Sigmoid colon (tissue), 7 donors: ENCODE data around the gene KLHL21. TPM values are rescaled to one million over a fixed set of nuclear protein-coding genes. Genes with fewer than 3 reads are reported as not detected.

Source experiments
- DNase-seq: peaks from one replicate; pipeline ENCODE4 v3.0.0-alpha.2; 2019
- H3K27ac ChIP-seq, 4 donors: fragments of 200-600 bp; sonication (generic); one replicate each; pipeline ENCODE4 v1.5.1; 2016 to 2019; ENCODE audit warnings: mild to moderate bottlenecking in 1 of 4
- H3K27me3 ChIP-seq, 3 donors: fragments of 200-600 bp; sonication (generic); one replicate each; pipeline ENCODE4 v1.5.1; 2019; ENCODE audit warnings: mild to moderate bottlenecking in 1 of 3
- H3K36me3 ChIP-seq, 4 donors: fragments of 200-600 bp; sonication (generic); one replicate each; pipeline ENCODE4 v1.5.1; 2016 to 2019
- H3K4me1 ChIP-seq, 4 donors: fragments of 200-600 bp; sonication (generic); one replicate each; pipeline ENCODE4 v1.5.1; 2017 to 2019
- H3K4me3 ChIP-seq, 4 donors: fragments of 200-600 bp; sonication (generic); one replicate each; pipeline ENCODE4 v1.5.1; 2017 to 2019; ENCODE audit warnings: mild to moderate bottlenecking in 2 of 4, moderate library complexity in 1 of 4
- H3K9me3 ChIP-seq, 4 donors: fragments of 200-600 bp in 3 of 4; sonication (generic) in 3 of 4; one replicate each; pipeline versions ENCODE4 v1.5.1 to v1.6.1; 2013 to 2019
- EP300 ChIP-seq, 4 donors: sonication (generic); formaldehyde crosslinking; IDR thresholded peaks; one replicate each; pipeline ENCODE4 v1.6.1; 2017; ENCODE audit warnings: antibody characterized with exemption in 4 of 4
- POLR2A ChIP-seq, 2 donors: fragments of 450-650 bp; IDR thresholded peaks; one replicate each; pipeline ENCODE4 v1.6.1; 2016; ENCODE audit warnings: antibody characterized with exemption in 2 of 2, mild to moderate bottlenecking in 2 of 2, moderate library complexity in 2 of 2
- POLR2AphosphoS5 ChIP-seq, 4 donors: sonication (generic); formaldehyde crosslinking; IDR thresholded peaks; one replicate each; pipeline ENCODE4 v1.6.1; 2017; ENCODE audit warnings: antibody characterized with exemption in 4 of 4
- WGBS, 2 donors: extraction: QIAGEN DNeasy Blood & Tissue Kit; methylation state at CpG; one replicate each; pipeline ENCODE4 v1.1.7; 2013; 5-methylcytosine and 5-hydroxymethylcytosine counted together
- intact Hi-C: fragments of 100-400 bp; cut with DNase I; formaldehyde crosslinking; loops from one replicate; pipeline ENCODE4 v1.15.1; 2023
- polyA plus RNA-seq, 3 donors: library from polyadenylated mRNA; stranded (reverse); fragments of 200-250 nt; gene quantifications; one replicate each; pipeline ENCODE4 v1.2.3, GENCODE V29; 2013
- total RNA-seq, 4 donors: library from RNA; depleted of rRNA; stranded (reverse); fragments of >200 nt; gene quantifications; one replicate each; pipeline ENCODE4 v1.1.0, GENCODE V29; 2016
- TF ChIP-seq, protein P1 (sequence below), 4 experiments: fragments of 450-650 bp in 3 of 4; fragments of 200-600 bp in 1 of 4; IDR thresholded peaks; one replicate each; pipeline ENCODE4 v1.5.1; 2016 to 2019; ENCODE audit warnings: antibody characterized with exemption in 4 of 4, mild to moderate bottlenecking in 3 of 4, moderate library complexity in 2 of 4
- donor health status: healthy with polysubstance abuse.
- donor health status: Bipolar disorder and iron deficiency.
- donor health status: healthy.

Gene KLHL21
- total and polyA plus RNA-seq, 7 donors, result 4.8 to 83.6 (median 54.0) TPM

DNA sequence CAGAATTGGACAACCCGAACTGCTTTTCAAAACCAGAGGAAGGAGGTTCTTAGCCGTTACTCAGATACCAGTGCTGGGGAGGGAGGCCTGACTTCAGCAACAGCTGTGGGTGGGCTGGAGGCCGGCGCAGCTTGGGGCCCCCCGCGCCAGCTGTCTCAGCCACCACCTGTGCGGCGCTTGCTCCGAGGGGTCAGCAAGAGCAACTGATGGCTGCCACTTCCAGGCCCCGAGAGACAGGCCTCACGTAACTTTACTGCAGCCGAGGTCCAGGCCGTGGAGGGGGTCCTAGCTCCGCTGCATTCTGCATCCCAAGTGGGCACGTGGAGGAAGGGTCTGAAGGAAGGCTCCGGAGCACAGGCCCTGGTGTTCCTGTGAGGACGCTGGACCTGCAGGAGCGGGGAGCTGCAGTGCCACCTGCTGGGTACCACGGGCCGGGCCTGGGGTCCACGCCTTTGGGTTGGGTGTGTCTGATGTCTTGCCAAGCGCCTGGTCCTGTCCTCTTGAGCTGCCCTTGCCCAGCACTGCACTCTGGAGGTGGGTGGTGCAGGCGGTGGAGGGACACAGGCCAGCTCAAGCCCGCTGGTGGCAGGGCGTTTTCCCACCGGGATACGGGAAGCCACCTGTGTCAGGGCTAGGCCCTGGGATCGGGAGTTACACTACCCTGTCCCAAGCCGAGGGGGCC is 31.8 kb upstream of the KLHL21 start:
- Histone ChIP-seq H3K27ac (no peak overlapping the region), H3K4me1 (peaks cover 0 to 9% (median 3%) of the 10 kb centered on the region in 4 donors), H3K4me3 (no peak overlapping the region), H3K36me3 (peaks cover 31 to 98% (median 61%) of the 10 kb centered on the region in 4 donors), H3K27me3 (no peaks in the 10 kb centered on the region), H3K9me3 (no peaks in the 10 kb centered on the region)
- 57 to 71% methylated on average over 29 of the region's 29 CpGs for WGBS, 2 donors
- no peak for TF ChIP-seq POLR2A (IDR thresholded peaks at IDR 0.05)
- peak in 2 of 4 donors; percentile 16 to 41 for TF ChIP-seq POLR2AphosphoS5 (IDR thresholded peaks at IDR 0.05)
- TF ChIP-seq, protein P1, sequence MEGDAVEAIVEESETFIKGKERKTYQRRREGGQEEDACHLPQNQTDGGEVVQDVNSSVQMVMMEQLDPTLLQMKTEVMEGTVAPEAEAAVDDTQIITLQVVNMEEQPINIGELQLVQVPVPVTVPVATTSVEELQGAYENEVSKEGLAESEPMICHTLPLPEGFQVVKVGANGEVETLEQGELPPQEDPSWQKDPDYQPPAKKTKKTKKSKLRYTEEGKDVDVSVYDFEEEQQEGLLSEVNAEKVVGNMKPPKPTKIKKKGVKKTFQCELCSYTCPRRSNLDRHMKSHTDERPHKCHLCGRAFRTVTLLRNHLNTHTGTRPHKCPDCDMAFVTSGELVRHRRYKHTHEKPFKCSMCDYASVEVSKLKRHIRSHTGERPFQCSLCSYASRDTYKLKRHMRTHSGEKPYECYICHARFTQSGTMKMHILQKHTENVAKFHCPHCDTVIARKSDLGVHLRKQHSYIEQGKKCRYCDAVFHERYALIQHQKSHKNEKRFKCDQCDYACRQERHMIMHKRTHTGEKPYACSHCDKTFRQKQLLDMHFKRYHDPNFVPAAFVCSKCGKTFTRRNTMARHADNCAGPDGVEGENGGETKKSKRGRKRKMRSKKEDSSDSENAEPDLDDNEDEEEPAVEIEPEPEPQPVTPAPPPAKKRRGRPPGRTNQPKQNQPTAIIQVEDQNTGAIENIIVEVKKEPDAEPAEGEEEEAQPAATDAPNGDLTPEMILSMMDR (IDR thresholded peaks at IDR 0.05), result peak in 3 of 4 experiments; percentile 31 to 61 (median 48)
- no peak for TF ChIP-seq EP300 (IDR thresholded peaks at IDR 0.05)
- peak; percentile 79 for DNase-seq
- intact Hi-C loops, result loop anchor here (5.0 kb wide), 1 partner anchor 37 kb away; no protein-coding TSS in a partner anchor

GRCh38 chr1:6632588-6633514 is 30.2 kb upstream of the KLHL21 start:
- no peak overlapping the region for H3K27ac ChIP-seq
- H3K4me3 ChIP-seq, result no peak overlapping the region
- intact Hi-C loops, result no loop called here
- WGBS, 2 donors, result 92 to 93% methylated on average over 30 of the region's 30 CpGs
- DNase-seq, result no peak
- peaks cover 27 to 98% (median 72%) of the 10 kb centered on the region in 4 donors for H3K36me3 ChIP-seq
- no peak for TF ChIP-seq POLR2A (IDR thresholded peaks at IDR 0.05)
- TF ChIP-seq, protein P1 (IDR thresholded peaks at IDR 0.05), result no peak
- no peak for TF ChIP-seq POLR2AphosphoS5 (IDR thresholded peaks at IDR 0.05)
- no peak for TF ChIP-seq EP300 (IDR thresholded peaks at IDR 0.05)
- no peaks in the 10 kb centered on the region for H3K9me3 ChIP-seq
- peaks cover 0 to 10% (median 3%) of the 10 kb centered on the region in 4 donors for H3K4me1 ChIP-seq
- H3K27me3 ChIP-seq, result no peaks in the 10 kb centered on the region

DNA sequence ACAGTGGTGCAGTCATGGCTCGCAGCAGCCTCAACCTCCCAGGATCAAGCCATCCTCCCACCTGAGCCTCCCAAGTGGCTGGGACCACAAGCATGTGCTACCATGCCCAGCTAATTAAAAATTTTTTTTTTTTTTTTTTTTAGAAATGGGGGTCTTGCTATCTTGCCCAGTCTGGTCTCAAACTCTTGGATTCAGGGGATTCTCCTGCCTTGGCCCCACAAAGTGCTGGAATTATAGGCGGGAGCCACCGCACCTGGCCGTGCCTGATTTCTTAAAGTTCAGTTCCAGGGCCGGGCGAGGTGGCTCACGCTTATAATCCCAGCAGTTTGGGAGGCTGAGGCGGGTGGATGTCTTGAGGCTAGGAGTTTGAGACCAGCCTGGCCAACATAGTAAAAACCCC is 28.4 kb upstream of the KLHL21 start:
- H3K36me3 ChIP-seq, result peaks cover 12 to 82% (median 60%) of the 10 kb centered on the region in 4 donors
- intact Hi-C loops, result no loop called here
- H3K9me3 ChIP-seq, result no peaks in the 10 kb centered on the region
- TF ChIP-seq EP300 (IDR thresholded peaks at IDR 0.05) (no peak), POLR2A (IDR thresholded peaks at IDR 0.05) (no peak), POLR2AphosphoS5 (IDR thresholded peaks at IDR 0.05) (no peak)
- TF ChIP-seq, protein P1 (IDR thresholded peaks at IDR 0.05), result no peak
- no peak for DNase-seq
- no peaks in the 10 kb centered on the region for H3K27me3 ChIP-seq
- WGBS, 2 donors, result 97% methylated on average over 8 of the region's 8 CpGs
- no peak overlapping the region for H3K27ac ChIP-seq
- peaks cover 0 to 26% (median 12%) of the 10 kb centered on the region in 4 donors for H3K4me1 ChIP-seq
- H3K4me3 ChIP-seq, result no peak overlapping the region

DNA sequence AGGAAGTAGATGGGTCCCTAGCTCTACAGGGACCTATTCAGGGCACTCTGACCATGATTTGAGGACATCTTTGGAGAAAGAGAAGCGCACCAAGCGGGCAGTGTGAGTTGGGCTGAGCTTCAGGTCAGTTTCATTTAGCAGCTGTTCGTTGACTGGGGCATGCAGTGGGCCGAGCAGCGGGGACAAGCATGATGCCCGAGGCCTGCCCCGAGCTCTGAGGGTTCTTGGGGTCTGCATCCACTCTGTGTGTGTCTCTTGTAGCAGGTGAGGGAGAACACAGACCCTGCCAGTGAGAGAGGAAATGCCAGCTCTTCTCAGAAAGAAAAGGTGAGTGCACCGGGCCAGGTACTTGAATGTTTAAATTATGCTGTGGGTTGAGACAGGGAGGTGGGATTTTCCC is 27.4 kb upstream of the KLHL21 start:
- Histone ChIP-seq H3K36me3 (peaks cover 12 to 71% (median 56%) of the 10 kb centered on the region in 4 donors), H3K27me3 (no peaks in the 10 kb centered on the region), H3K27ac (no peak overlapping the region), H3K4me1 (peaks cover 0 to 28% (median 14%) of the 10 kb centered on the region in 4 donors), H3K9me3 (no peaks in the 10 kb centered on the region), H3K4me3 (no peak overlapping the region)
- no peak for TF ChIP-seq EP300 (IDR thresholded peaks at IDR 0.05)
- TF ChIP-seq POLR2A (IDR thresholded peaks at IDR 0.05), result no peak
- TF ChIP-seq POLR2AphosphoS5 (IDR thresholded peaks at IDR 0.05), result no peak
- TF ChIP-seq, protein P1 (IDR thresholded peaks at IDR 0.05), result no peak
- intact Hi-C loops, result no loop called here
- 94% methylated on average over 8 of the region's 8 CpGs for WGBS, 2 donors
- no peak for DNase-seq
